Measurements from ENCODE around the gene KRTCAP2.
"Not testable (repeated sequence)": the region's sequence is repeated elsewhere in the genome, so short reads cannot be mapped to it uniquely, and the experiment has no call there.

KRTCAP2 gene

GRCh38 chr1:155167166-155168104 lies 5.7 kb downstream of the KRTCAP2 start:
- peak; percentile 86 for DNase-seq

DNA sequence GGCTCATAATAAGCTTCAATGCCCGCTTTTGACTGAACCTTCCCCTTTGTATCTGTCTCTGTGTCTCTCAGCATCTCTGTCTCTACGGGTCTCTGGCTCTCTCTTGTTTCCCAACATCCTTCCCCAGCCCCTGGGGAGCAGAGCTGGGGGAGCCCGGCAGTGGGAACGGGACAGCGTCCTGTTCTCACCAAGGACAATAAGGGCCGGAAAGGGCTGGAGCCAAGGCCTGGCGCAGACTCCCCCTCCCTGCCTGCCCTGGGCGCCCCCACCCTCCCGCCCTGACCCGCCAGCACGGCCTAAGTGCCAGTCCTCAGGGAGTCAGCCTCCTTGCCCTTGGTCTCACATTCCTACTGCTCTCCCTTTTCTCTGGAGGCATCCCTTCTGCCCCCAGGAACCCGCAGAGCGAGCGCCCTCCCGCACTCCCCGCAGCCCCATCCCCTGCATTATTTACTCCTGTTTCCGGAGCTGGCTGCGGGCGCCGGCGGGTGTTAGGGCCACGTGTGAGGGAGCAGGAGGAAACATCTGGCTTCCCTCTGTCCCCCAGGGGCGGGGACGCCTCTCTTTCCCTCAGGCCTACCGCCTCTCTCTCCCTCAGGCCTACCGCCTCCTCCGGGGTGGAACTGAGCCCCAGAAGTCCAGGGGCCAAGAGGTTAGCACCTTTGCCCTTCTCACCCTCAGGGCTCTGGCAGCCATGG lies 6.5 kb downstream of the KRTCAP2 start:
- no peak for DNase-seq

DNA sequence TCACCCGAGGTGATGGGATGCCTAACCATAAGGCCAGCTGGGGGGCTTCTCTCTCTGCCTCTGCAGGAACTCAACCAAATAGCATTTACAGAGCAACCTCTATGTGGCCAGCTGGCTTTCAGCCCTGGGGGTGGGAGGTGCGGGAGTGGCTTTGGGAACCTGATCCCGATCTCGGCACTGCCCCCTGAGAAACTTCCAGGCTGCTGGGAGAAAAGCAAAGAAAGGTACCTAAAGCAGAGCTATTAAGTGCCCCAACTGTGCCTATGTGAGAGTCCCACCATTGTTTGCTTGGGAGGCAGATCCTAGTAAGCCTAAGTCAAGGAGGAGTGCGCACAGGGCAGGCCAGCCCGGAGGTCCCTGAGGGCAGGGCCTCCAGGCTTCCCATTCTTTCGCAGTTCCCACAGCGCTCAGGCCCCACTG lies 7.0 kb downstream of the KRTCAP2 start:
- no peak for DNase-seq

DNA sequence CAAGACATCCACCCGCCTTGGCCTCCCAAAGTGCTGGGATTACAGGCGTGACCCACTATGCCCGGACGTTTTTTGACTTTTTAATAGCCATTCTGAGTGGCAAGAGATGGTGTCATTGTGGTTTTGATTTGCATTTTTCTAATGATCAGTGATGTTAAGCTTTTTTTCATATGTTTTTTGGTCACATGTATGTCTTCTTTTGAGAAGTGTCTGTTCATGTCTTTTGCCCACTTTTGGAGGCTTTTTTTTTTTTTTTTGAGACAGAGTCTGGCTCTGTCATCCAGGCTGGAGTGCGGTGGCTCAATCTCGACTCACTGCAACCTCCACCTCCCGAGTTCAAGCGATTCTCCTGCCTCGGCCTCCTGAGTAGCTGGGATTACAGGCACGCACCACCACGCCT lies 8.5 kb downstream of the KRTCAP2 start:
- not testable (repeated sequence) for DNase-seq

DNA sequence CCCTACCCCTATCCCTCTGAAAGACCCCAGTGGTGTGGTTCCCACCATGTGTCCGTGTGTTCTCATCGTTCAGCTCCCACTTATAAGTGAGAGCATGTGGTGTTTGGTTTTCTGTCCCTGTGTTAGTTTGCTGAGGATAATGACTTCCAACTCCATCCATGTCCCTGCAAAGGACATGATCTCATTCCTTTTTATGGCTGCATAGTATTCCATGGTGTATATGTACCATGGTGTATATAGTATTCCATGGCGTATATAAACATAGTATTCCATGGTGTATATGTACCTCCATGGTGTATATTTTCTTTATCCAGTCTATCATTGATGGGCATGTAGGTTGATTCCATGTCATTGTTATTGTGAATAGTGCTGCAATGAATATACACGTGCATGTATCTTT lies 9.3 kb downstream of the KRTCAP2 start:
- DNase-seq = not testable (repeated sequence)

- not testable (repeated sequence) for DNase-seq
Observed at GRCh38 chr1:155162631-155163030, 10.5 kb downstream of the KRTCAP2 start.

DNA sequence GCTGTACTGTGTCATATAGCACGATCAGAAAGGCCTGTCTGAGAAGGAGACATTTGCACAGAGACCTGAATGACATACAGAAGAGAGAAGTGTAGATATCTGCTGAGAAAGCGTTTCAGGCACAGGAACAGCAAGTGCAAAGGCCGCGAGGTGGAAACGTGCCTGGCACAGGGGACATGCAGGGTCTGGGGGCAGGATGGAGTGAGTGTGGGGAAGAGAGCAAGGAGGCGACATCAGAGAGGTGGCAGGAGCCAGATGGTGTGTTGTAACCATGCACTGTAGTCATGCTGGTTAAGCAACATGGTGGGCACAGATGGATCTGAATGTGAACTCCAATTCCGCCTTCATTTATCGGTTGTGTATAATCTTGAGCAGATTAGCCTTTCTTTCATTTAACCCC lies 13.0 kb downstream of the KRTCAP2 start:
- DNase-seq = no peak

DNA sequence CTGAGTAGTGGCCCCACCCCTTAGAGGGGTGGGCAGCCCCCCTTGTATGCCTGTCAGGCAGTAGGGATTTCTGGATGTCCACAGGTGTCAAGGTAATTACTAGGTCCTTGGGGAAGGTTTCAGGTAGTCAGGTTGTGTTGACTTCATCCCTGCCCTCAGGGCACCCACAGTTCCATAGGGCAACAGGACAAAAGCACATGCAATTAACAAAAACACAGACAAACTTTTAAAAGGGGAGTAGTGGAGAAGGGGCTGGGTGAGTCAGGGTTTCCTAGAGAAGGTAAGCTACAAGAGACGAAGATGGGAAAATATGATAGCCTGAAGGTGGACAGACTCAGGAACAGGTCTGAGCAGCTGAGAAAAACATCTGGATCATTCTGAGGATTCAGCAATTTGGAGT lies 14.1 kb downstream of the KRTCAP2 start:
- DNase-seq = no peak

DNA sequence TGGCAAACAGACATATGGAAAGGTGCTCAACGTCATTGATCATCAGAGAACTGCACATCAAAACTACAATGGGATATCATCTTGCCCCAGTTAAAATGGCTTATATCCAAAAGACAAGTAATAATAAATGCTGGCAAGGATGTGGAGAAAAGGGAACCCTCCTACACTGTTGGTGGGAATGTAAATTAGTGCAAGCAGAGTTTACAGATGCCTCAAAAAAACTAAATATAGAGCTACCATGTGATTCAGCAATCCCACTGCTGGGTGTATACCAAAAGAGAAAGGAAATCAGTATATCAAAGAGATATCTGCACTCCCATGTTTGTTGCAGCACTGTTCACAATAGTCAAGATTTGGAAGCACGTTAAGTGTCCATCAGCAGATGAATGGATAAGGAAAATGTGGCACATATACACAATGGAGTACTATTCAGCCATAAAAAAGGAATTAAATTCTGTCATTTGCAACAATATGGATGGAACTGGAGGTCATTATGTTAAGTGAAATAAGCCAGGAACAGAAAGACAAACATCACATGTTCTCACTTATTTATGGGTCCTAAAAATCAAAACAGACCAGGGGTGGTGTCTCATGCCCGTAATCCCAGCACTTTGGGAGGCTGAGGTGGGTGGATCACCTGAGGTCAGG lies 17.0 kb downstream of the KRTCAP2 start:
- not testable (repeated sequence) for DNase-seq

DNA sequence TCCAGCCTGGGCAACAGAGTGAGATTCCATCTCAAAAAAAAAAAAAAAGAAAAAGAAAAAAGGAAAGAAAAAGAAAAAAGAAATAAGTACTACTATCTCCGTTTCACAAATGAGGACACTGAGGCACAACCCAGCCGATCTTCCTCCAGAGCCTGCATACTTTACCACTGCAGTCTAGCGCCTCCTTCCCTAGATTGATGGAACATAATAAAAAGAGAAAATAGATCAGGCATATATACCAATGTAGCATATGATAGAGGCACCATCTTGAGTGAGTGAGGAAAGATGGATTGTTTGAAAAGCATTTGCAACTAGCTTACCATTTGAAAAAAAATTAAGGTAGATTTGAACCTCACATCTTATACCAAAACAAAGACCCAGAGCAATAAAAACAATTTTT lies 27.6 kb downstream of the KRTCAP2 start:
- no peak for DNase-seq

- no peak for DNase-seq
Observed at GRCh38 chr1:155141749-155142148, 31.4 kb downstream of the KRTCAP2 start.

DNA sequence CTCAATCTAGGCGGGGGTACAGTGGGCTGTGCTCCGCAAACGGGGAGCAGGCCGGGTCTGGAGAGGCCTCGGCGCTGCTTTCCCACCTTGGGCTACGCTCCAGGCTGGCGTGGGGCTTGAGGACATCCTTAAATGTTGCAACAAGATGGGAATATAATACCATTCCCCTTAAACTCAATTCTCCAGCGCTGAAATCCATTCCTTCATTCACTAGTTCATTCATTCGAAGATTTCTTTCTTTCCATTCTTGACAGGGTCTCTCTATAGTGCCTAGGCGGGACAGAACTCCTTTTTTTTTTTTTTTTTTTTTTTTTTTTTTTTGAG lies 32.5 kb downstream of the KRTCAP2 start:
- DNase-seq = no peak

- DNase-seq = peak; percentile 90
Observed at GRCh38 chr1:155139895-155140629, 33.0 kb downstream of the KRTCAP2 start, which contains the start of gene DPM3. Gene DPM3, minus strand, starts transcription at chr1:155140531. Its CDS starts 291 bp downstream, at chr1:155140240.

DNA sequence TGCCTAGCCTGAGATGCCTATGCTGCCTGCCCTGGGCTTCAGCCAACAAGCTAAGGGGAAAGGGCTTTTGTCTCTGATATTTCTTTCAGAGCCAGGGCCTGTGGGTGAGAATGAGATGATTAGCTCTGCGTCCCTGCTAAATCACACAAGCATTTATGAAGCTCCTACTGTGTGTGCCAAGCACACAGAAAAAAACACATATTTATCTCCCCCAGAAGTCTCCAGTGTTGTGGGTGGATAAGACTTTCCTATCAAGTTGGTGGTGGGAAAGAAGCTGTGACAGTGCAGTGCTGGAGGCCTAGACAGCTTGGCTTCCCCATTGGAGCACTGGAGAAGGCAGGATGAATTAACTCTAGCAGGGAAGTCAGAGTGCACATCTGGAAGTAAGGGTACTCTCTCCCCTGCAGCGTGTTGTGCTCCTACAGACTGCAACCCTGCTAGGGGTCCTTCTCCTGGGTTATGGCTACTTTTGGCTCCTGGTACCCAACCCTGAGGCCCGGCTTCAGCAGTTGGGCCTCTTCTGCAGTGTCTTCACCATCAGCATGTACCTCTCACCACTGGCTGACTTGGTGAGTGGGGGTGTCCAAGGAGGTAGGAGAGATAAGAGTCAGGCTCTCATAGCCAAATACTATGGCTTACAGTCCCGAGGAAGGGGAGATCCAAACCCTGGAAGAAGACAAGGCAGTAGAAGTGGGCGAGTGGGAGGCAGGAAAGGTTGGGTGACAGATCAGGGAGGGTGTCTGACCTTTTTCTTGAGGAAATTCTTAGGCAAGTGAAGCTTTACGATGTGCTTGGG lies 35.8 kb downstream of the KRTCAP2 start:
- DNase-seq = no peak

DNA sequence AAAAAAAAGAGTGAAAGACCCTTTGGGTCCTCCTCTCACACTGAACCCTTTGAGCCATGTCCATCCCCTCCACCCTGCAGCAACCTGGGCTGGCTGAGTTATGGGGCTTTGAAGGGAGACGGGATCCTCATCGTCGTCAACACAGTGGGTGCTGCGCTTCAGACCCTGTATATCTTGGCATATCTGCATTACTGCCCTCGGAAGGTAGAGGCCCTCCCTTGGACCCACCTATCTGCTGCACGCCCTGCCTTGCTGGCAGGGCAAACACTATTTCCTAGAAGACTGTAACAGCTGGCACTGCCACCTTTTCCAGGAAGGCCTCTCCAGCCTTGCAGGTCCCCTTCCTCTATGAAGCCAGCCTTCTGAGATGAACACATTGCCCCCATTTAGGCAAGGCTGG lies 36.4 kb downstream of the KRTCAP2 start:
- DNase-seq = no peak

- peak; percentile 90 for DNase-seq
Observed at GRCh38 chr1:155135415-155136028, 37.6 kb downstream of the KRTCAP2 start, which contains the start of gene SLC50A1. Gene SLC50A1, plus strand, starts transcription at chr1:155135852. Its CDS starts 60 bp downstream, at chr1:155135912.

GRCh38 chr1:155134880-155135414 lies 38.2 kb downstream of the KRTCAP2 start:
- DNase-seq = peak; percentile 23

GRCh38 chr1:155134322-155134721 lies 38.8 kb downstream of the KRTCAP2 start:
- no peak for DNase-seq

- DNase-seq = no peak
Observed at GRCh38 chr1:155133799-155134281, 39.3 kb downstream of the KRTCAP2 start.

DNA sequence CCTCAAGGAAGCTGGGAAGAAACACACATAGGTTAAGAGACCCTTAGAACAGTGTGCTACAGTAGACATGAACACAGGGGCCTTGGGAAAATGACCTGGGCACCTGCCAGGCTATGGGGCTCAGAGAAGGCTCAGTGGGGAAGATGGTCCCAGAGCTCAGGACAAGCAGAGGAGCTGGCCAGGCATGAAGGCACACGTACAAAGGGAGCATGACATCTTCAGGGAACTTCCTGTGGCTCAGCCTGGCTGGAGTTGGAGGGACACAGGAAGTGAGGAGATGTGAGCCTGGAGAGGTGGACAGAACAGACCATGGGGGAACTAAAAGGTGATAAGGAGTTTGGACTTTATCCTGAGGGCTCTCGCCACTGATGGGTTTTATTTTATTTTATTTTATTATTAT lies 41.2 kb downstream of the KRTCAP2 start:
- no peak for DNase-seq

DNA sequence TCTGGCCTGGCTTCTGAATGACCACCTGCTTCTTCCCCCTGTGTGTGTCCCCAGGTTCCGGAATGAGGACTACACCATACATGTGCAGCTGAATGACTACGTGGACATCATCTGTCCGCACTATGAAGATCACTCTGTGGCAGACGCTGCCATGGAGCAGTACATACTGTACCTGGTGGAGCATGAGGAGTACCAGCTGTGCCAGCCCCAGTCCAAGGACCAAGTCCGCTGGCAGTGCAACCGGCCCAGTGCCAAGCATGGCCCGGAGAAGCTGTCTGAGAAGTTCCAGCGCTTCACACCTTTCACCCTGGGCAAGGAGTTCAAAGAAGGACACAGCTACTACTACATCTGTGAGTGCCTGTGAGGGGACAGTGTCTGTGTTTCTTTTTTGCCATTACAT lies 41.8 kb downstream of the KRTCAP2 start:
- no peak for DNase-seq
